ENCODE data around the gene KRT80. TPM values are rescaled to one million over a fixed set of nuclear protein-coding genes. Genes with fewer than 3 reads are reported as not detected.

KRT80 gene
- polyA plus RNA-seq, 2 of the 4 experiments (the other 2 are of a cell fraction) = 38.3 to 63.1 TPM

DNA sequence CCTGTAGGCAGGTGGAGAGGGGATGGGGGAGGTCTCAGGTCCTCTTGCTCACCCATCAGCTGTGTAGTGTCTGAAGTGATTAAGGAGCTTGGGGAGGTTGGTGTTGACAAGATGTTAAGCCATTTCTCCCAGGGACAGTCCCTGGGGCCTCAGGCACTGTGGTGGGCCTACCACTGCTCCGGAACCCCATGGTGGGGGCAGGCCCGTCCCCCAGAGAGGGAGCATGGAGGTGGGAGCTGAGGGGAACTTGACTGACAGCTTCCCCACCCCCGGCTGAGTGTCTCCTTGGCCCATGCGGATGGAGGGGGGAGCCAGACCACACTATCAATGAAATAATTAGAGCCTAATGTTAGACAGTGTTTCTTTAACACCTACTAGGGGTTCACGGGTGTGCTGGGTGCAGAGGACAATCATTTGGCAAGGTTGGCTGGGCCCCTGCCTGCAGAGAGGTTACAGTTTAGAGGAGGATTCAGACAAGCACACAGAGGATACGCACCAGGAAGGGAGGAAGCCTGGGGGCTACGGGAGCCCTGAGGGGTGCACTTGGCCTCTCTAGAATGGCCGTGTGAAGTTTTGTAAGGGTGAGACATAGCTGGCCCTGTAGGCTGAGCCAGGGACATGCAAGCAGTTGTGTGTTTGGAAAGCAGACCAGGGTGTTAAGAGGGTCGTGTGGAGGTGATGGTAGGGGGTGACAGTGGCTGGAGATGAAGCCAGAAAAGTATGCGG, 19.3 kb upstream of the KRT80 start:
- POLR2A ChIA-PET = interaction anchor here (2.1 kb wide), 1 partner anchor 19 kb away, joined by 10 read pairs; the partner anchor contains the start of gene KRT80
- 77% methylated on average over 8 of the region's 10 CpGs for WGBS (ENCODE audit: missing lambda C conversion rate)
- Histone ChIP-seq H3K9me3 (no peaks in the 10 kb centered on the region), H3K4me3 (no peak overlapping the region), H3K27ac (peak overlapping the region; percentile 36 to 96), H3K4me1 (peaks cover 82% of the 10 kb centered on the region), H3K4me2 (peak overlapping the region; percentile 19; the same call in 1 of the 3 replicates)
- CTCF ChIA-PET = interaction anchor here (0.7 to 14.1 kb wide), 8 partner anchors 12 to 669 kb away, joined by 3 to 175 read pairs (median 4); no protein-coding TSS in a partner anchor
- no peak for FAIRE-seq
- TF ChIP-seq BHLHE40 (IDR thresholded peaks at IDR 0.05; ENCODE audit: low read depth, low read length) (no peak), ZNF302 (CRISPR knock-in tag; IDR thresholded peaks at IDR 0.05) (no peak), CBX2 (IDR thresholded peaks at IDR 0.05; ENCODE audit: borderline replicate concordance, low read depth) (no peak), JUNB (IDR thresholded peaks at IDR 0.05) (no peak), ZFP36 (IDR thresholded peaks at IDR 0.05; ENCODE audit: borderline replicate concordance, partially characterized antibody) (no peak), HOXB5 (CRISPR knock-in tag; IDR thresholded peaks at IDR 0.05) (no peak), RAD21 (conservative IDR thresholded peaks at IDR 0.05 in 1 of 2, IDR thresholded peaks at IDR 0.05 in 1 of 2) (no peak), HEYL (CRISPR knock-in tag; IDR thresholded peaks at IDR 0.05) (no peak), RARB (CRISPR knock-in tag; IDR thresholded peaks at IDR 0.05) (no peak), REST (IDR thresholded peaks at IDR 0.05) (no peak), ELK1 (IDR thresholded peaks at IDR 0.05; ENCODE audit: low read depth, low read length) (no peak), NFE2L2 (conservative IDR thresholded peaks at IDR 0.05; ENCODE audit: low read length) (no peak)
- TF ChIP-seq, protein P1, sequence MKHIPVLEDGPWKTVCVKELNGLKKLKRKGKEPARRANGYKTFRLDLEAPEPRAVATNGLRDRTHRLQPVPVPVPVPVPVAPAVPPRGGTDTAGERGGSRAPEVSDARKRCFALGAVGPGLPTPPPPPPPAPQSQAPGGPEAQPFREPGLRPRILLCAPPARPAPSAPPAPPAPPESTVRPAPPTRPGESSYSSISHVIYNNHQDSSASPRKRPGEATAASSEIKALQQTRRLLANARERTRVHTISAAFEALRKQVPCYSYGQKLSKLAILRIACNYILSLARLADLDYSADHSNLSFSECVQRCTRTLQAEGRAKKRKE (CRISPR knock-in tag; IDR thresholded peaks at IDR 0.05; ENCODE audit: low read depth) = no peak
- ATAC-seq = no peak
- no peak for DNase-seq (ENCODE audit: low read depth in 1 of 2, low spot score in 1 of 2)

DNA sequence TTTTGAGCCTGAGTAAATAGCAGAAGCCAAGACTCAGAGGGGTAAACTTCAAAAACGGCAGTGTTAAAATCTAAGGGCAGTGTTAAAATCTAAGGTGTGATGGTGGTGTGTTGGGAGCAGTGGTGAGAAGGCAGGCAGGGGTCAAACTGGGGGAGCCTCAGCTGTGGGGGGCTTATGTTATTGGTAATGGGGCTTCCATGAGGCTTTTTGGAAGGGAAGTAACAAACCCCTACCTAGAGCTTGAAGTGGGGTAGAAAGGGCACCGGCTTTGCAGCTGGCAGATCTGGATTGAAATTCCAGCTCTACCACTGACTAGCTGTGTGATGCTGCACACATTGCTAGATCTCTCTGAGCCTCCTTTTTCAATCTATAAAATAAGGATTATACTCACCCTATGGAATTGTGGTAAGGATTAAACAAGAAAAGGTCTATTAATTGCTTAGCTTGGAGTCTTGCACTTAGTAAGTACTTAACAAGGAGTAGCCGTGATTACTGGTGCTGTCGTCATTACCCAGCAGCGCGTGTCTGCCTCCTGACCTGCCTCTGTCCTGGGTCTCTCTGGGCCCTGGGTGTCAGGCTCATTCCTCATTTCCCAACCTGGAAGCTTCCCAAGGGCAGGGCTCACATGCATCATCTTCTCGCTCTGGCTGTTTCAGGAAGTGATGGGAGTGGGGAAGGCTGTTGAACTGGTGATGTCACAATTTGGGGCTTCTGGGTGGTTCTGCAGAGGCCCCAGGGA, 18.5 kb upstream of the KRT80 start:
- peak overlapping the region; percentile 19; the same call in 1 of the 3 replicates for H3K4me2 ChIP-seq
- 90% methylated on average over 7 of the region's 7 CpGs for WGBS (ENCODE audit: missing lambda C conversion rate)
- DNase-seq (ENCODE audit: low read depth in 1 of 2, low spot score in 1 of 2) = peak in 1 of 2 experiments; percentile 57

More for the DNA sequence above, 18.5 kb upstream of the KRT80 start:
- peaks cover 82% of the 10 kb centered on the region for H3K4me1 ChIP-seq
- no peaks in the 10 kb centered on the region for H3K9me3 ChIP-seq
- no peak for FAIRE-seq
- H3K27ac ChIP-seq = peak overlapping the region; percentile 36 to 96
- POLR2A ChIA-PET = interaction anchor here (0.7 to 2.1 kb wide), 2 partner anchors 18 to 23 kb away, joined by 3 to 10 read pairs; partner anchors contain the start of genes KRT7 and KRT80
- CTCF ChIA-PET = interaction anchor here (1.1 to 14.1 kb wide), 6 partner anchors 13 to 670 kb away, joined by 3 to 175 read pairs (median 4); no protein-coding TSS in a partner anchor
- TF ChIP-seq NPAS2 (CRISPR knock-in tag; IDR thresholded peaks at IDR 0.05; ENCODE audit: borderline replicate concordance) (no peak), TFCP2L1 (CRISPR knock-in tag; IDR thresholded peaks at IDR 0.05) (no peak), ZC3H11A (IDR thresholded peaks at IDR 0.05) (no peak), REST (IDR thresholded peaks at IDR 0.05) (no peak), CHD2 (IDR thresholded peaks at IDR 0.05; ENCODE audit: low read length, partially characterized antibody) (no peak)
- TF ChIP-seq, protein P2, sequence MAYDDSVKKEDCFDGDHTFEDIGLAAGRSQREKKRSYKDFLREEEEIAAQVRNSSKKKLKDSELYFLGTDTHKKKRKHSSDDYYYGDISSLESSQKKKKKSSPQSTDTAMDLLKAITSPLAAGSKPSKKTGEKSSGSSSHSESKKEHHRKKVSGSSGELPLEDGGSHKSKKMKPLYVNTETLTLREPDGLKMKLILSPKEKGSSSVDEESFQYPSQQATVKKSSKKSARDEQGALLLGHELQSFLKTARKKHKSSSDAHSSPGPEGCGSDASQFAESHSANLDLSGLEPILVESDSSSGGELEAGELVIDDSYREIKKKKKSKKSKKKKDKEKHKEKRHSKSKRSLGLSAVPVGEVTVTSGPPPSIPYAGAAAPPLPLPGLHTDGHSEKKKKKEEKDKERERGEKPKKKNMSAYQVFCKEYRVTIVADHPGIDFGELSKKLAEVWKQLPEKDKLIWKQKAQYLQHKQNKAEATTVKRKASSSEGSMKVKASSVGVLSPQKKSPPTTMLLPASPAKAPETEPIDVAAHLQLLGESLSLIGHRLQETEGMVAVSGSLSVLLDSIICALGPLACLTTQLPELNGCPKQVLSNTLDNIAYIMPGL (CRISPR knock-in tag; IDR thresholded peaks at IDR 0.05; ENCODE audit: borderline replicate concordance) = no peak
- ATAC-seq = no peak
- no peak overlapping the region for H3K4me3 ChIP-seq
